GM06990 (cell line): Measurements from ENCODE around the gene KRTAP19-4.

Source experiments
- DNase-seq: peaks from one replicate; pipeline ENCODE4 v3.0.0-alpha.2; 2011; ENCODE audit not compliant: insufficient read length; ENCODE audit errors: extremely low read depth
- H3K27me3 ChIP-seq: replicated peaks from 2 replicates; pipeline ENCODE4 v1.6.0; 2011; ENCODE audit warnings: low read length; ENCODE audit not compliant: control insufficient read depth, insufficient read depth
- H3K36me3 ChIP-seq: 2 replicates; pipeline ENCODE4 v1.5.1; 2011; ENCODE audit warnings: low read length; ENCODE audit not compliant: control insufficient read depth, insufficient read depth
- H3K4me3 ChIP-seq: replicated peaks from 2 replicates; pipeline ENCODE4 v1.5.1; 2011; ENCODE audit warnings: low read depth, mild to moderate bottlenecking, control low read depth, low read length
- CTCF ChIP-seq: IDR thresholded peaks from 2 replicates; pipeline ENCODE4 v1.5.1; 2011; ENCODE audit warnings: low read length, control low read depth, mild to moderate bottlenecking, inconsistent platforms; ENCODE audit not compliant: insufficient read depth, poor library complexity, severe bottlenecking

Gene KRTAP19-4

GRCh38 chr21:30479259-30479658 is 17.7 kb downstream of the KRTAP19-4 start:
- Histone ChIP-seq H3K4me3 (no peak overlapping the region), H3K36me3 (no peaks in the 10 kb centered on the region), H3K27me3 (no peaks in the 10 kb centered on the region)
- no peak for TF ChIP-seq CTCF
- no peak for DNase-seq

GRCh38 chr21:30478004-30478403 is 19.0 kb downstream of the KRTAP19-4 start:
- H3K36me3 ChIP-seq: no peaks in the 10 kb centered on the region
- no peak overlapping the region for H3K4me3 ChIP-seq
- no peak for DNase-seq
- H3K27me3 ChIP-seq: no peaks in the 10 kb centered on the region
- TF ChIP-seq CTCF: no peak

GRCh38 chr21:30468900-30469714 is 27.9 kb downstream of the KRTAP19-4 start:
- Histone ChIP-seq H3K4me3 (no peak overlapping the region), H3K27me3 (no peaks in the 10 kb centered on the region), H3K36me3 (no peaks in the 10 kb centered on the region)
- no peak for DNase-seq
- no peak for TF ChIP-seq CTCF

GRCh38 chr21:30463713-30464112 is 33.3 kb downstream of the KRTAP19-4 start:
- no peak for TF ChIP-seq CTCF
- H3K4me3 ChIP-seq: no peak overlapping the region
- no peak for DNase-seq
- no peaks in the 10 kb centered on the region for H3K36me3 ChIP-seq
- H3K27me3 ChIP-seq: no peaks in the 10 kb centered on the region

- Histone ChIP-seq H3K27me3 (no peaks in the 10 kb centered on the region), H3K4me3 (no peak overlapping the region), H3K36me3 (no peaks in the 10 kb centered on the region)
- TF ChIP-seq CTCF: no peak
- no peak for DNase-seq
These were observed 48.5 kb downstream of the KRTAP19-4 start for GRCh38 chr21:30448514-30448913.
